ENCODE data around the gene ALDH5A1.

The ALDH5A1 gene

GRCh38 chr6:24576447-24576846 is 81.7 kb downstream of the ALDH5A1 start:
- DNase-seq: no peak

GRCh38 chr6:24581084-24581669 is 86.4 kb downstream of the ALDH5A1 start:
- DNase-seq: peak; percentile 11 to 62

GRCh38 chr6:24583463-24584381 is 89.0 kb downstream of the ALDH5A1 start:
- peak in 1 of 2 donors; percentile 54 for DNase-seq

DNA sequence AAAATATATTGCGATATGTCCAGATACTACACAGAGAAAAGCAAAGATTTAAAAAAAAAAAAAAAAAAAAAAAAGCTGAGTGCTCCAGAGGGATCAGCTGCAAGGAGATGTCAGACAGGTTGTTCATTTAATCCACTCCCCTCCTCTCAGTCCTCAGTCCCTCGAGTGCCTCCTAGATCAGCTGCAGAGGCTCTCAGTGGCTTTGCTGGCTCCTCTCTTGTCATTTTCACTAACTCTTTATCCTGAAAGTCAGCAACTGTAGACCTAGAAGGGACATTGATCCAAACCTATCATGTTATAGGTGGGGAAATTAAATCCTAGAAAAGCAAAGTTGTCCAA is 89.6 kb downstream of the ALDH5A1 start:
- DNase-seq: no peak
